Uterus (tissue), 4 donors: ENCODE measurements around the gene FYN. TPM values are rescaled to one million over a fixed set of nuclear protein-coding genes. Genes with fewer than 3 reads are reported as not detected.
A peak's percentile ranks its signal among the peaks of the same experiment; 100 is the strongest.

Source experiments
- DNase-seq, 2 donors: peaks; one replicate each; pipeline ENCODE4 v3.0.0-alpha.2; 2019 to 2020
- H3K27ac ChIP-seq, 2 donors: fragments of 200-600 bp; sonication (generic); 1 replicate in 1 of 2; 2 replicates in 1 of 2; pipeline ENCODE4 v1.5.1; 2016 to 2018
- H3K27me3 ChIP-seq, 2 donors: fragments of 200-600 bp; sonication (generic); one replicate each; pipeline ENCODE4 v1.5.1; 2018 to 2019; ENCODE audit warnings: control low read depth in 1 of 2
- H3K36me3 ChIP-seq, 2 donors: fragments of 200-600 bp; sonication (generic); one replicate each; pipeline ENCODE4 v1.5.1; 2019; ENCODE audit warnings: control low read depth in 1 of 2
- H3K4me1 ChIP-seq, 2 donors: fragments of 200-600 bp; sonication (generic); one replicate each; pipeline ENCODE4 v1.5.1; 2018 to 2019; ENCODE audit warnings: control low read depth in 1 of 2
- H3K4me3 ChIP-seq, 2 donors: fragments of 200-600 bp; sonication (generic); 1 replicate in 1 of 2; 2 replicates in 1 of 2; pipeline ENCODE4 v1.5.1; 2018 to 2019; ENCODE audit warnings: mild to moderate bottlenecking in 1 of 2
- H3K9me3 ChIP-seq, 2 donors: fragments of 200-600 bp; sonication (generic); one replicate each; pipeline ENCODE4 v1.5.1; 2019; ENCODE audit warnings: control low read depth in 1 of 2
- CTCF ChIP-seq, 4 experiments: fragments of 200-600 bp in 2 of 4; fragments of 450-650 bp in 2 of 4; sonication (generic) in 2 of 4; IDR thresholded peaks; one replicate each; pipeline ENCODE4 v1.5.1; 2016 to 2019; ENCODE audit warnings: antibody characterized with exemption in 4 of 4, mild to moderate bottlenecking in 2 of 4, moderate library complexity in 1 of 4
- POLR2A ChIP-seq, 2 donors: fragments of 450-650 bp; IDR thresholded peaks; one replicate each; pipeline ENCODE4 v1.6.1; 2016; ENCODE audit warnings: antibody characterized with exemption in 2 of 2, mild to moderate bottlenecking in 1 of 2, moderate library complexity in 1 of 2
- intact Hi-C: fragments of 100-400 bp; cut with DNase I; formaldehyde crosslinking; loops from one replicate; pipeline ENCODE4 v1.15.1; 2023; ENCODE audit warnings: low total_unique reads
- total RNA-seq, 4 donors: library from RNA; depleted of rRNA in 3 of 4; stranded (reverse); fragments of >200 nt in 3 of 4; gene quantifications; one replicate each; pipeline versions ENCODE4 v1.1.0 to v1.2.4, GENCODE V29; 2014 to 2023
- donor health status: DM: yes; HTN: yes; CAD: no.

Gene FYN
- total RNA-seq, 4 donors from 2014 or later, result 50.7 to 208 (median 135) TPM

- Histone ChIP-seq H3K4me1 (no peaks in the 10 kb centered on the region), H3K9me3 (no peaks in the 10 kb centered on the region), H3K4me3 (no peak overlapping the region), H3K27me3 (no peaks in the 10 kb centered on the region), H3K36me3 (no peaks in the 10 kb centered on the region), H3K27ac (peak overlapping the region; percentile 62 to 76)
- intact Hi-C loops, result loop anchor here (2.0 to 10.0 kb wide), 3 partner anchors 165 to 337 kb away; partner anchors contain the start of gene FYN
- TF ChIP-seq POLR2A (IDR thresholded peaks at IDR 0.05), result no peak
- TF ChIP-seq CTCF (IDR thresholded peaks at IDR 0.05), result peak; percentile 64 to 89 (median 79)
- peak; percentile 75 to 86 for DNase-seq
These were observed 163.4 kb downstream of the FYN start for GRCh38 chr6:111709615-111710398.

DNA sequence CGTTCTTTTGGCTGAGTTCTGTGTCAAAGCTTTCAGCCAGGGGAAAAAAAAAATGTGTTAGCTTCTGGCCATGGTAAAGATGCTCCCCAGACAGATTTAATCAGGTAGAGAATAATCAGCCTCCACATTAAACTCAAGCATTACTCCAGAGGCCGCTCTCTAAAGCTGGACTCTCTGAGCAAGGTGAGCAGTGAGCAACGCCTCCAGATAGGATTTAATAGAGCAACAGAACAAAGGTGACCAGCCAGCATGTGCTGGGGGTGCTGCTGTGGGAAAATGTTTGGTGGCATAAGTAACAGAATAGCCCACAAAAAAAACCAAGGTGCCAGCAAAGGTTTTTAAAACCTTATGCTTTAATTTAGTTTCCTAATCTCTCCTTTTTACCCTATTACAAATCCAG lies 164.1 kb downstream of the FYN start:
- Histone ChIP-seq H3K27me3 (no peaks in the 10 kb centered on the region), H3K4me3 (no peak overlapping the region), H3K36me3 (no peaks in the 10 kb centered on the region), H3K4me1 (no peaks in the 10 kb centered on the region), H3K9me3 (no peaks in the 10 kb centered on the region), H3K27ac (peak overlapping the region in 1 of 2 donors; percentile 76)
- TF ChIP-seq CTCF (IDR thresholded peaks at IDR 0.05) (no peak), POLR2A (IDR thresholded peaks at IDR 0.05) (no peak)
- intact Hi-C loops, result no loop called here
- DNase-seq, result no peak

GRCh38 chr6:111707773-111708172 lies 165.5 kb downstream of the FYN start:
- no peak for DNase-seq
- Histone ChIP-seq H3K9me3 (no peaks in the 10 kb centered on the region), H3K36me3 (no peaks in the 10 kb centered on the region), H3K4me1 (no peaks in the 10 kb centered on the region), H3K27me3 (no peaks in the 10 kb centered on the region), H3K27ac (peak overlapping the region in 1 of 2 donors; percentile 76), H3K4me3 (no peak overlapping the region)
- intact Hi-C loops, result no loop called here
- TF ChIP-seq CTCF (IDR thresholded peaks at IDR 0.05), result no peak
- TF ChIP-seq POLR2A (IDR thresholded peaks at IDR 0.05), result no peak

DNA sequence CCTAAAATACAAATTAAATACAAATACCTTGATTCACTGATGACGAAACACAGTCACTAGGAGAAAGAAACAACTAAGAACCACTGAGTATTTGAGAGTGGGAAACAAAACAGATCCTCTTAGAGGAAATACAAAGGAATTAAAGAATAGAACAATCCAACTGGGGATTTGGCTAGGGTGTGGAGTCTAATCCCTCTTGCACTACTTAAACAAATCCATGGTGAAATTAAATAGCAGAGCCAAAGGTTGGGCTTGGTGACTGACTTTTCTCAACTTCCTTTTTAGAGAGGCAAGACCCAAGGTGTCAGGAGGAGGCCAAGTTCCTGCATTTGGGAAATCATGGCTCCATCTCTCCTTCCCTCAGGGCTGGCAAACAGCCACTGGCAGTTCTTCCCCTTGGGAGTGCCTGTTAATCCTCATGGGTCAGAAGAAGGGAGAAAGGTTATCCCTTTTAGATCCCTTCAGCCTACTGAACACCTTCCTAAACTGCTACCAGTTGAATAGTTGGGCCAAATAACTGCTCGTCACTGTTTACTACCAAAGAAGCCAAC lies 166.3 kb downstream of the FYN start:
- Histone ChIP-seq H3K9me3 (no peaks in the 10 kb centered on the region), H3K4me1 (no peaks in the 10 kb centered on the region), H3K36me3 (no peaks in the 10 kb centered on the region), H3K27ac (peak overlapping the region; percentile 18 to 76), H3K4me3 (no peak overlapping the region), H3K27me3 (no peaks in the 10 kb centered on the region)
- TF ChIP-seq POLR2A (IDR thresholded peaks at IDR 0.05) (no peak), CTCF (IDR thresholded peaks at IDR 0.05) (no peak)
- no peak for DNase-seq
- intact Hi-C loops, result no loop called here

GRCh38 chr6:111703723-111704122 lies 169.5 kb downstream of the FYN start:
- TF ChIP-seq POLR2A (IDR thresholded peaks at IDR 0.05) (no peak), CTCF (IDR thresholded peaks at IDR 0.05) (no peak)
- H3K9me3 ChIP-seq, result no peaks in the 10 kb centered on the region
- no peak for DNase-seq
- no peaks in the 10 kb centered on the region for H3K4me1 ChIP-seq
- H3K36me3 ChIP-seq, result no peaks in the 10 kb centered on the region
- no peak overlapping the region for H3K27ac ChIP-seq
- H3K4me3 ChIP-seq, result no peak overlapping the region
- intact Hi-C loops, result no loop called here
- H3K27me3 ChIP-seq, result no peaks in the 10 kb centered on the region
